Endothelial cell of umbilical vein (primary cell): ENCODE data around the gene OVOL3. TPM values are rescaled to one million over a fixed set of nuclear protein-coding genes. Genes with fewer than 3 reads are reported as not detected.
"Not testable (repeated sequence)": the region's sequence is repeated elsewhere in the genome, so short reads cannot be mapped to it uniquely, and the experiment has no call there.

Experiments
- BruUV-seq: library from RNA; stranded (reverse); fragments of 400-500 nt; replicated peaks from 2 replicates; lab custom pipeline; 2021; lab: Mats Ljungman, UMichigan
- CTCF ChIA-PET: fragments of 300-600, 350-600 bp; sonication (Branson Sonifier 250); formaldehyde crosslinking; loops from one replicate; lab custom pipeline; 2021; ENCODE audit warnings: antibody characterized with exemption, inconsistent platforms; lab: Charles Lee
- POLR2A ChIA-PET: fragments of 300-600, 350-600 bp; sonication (Branson Sonifier 250); formaldehyde crosslinking; loops from one replicate; lab custom pipeline; 2021; ENCODE audit warnings: antibody characterized with exemption, inconsistent platforms; lab: Charles Lee
- DNase-seq: peaks from one replicate; pipeline ENCODE4 v3.0.0-alpha.2; 2011; ENCODE audit warnings: low read depth, low spot score
- FAIRE-seq: peaks from 2 replicates; lab custom pipeline; 2011; peaks lifted over from hg19 to GRCh38; lab: Jason Lieb, UNC
- H2AFZ ChIP-seq: 2 replicates; pipeline ENCODE4 v1.6.0; 2012; ENCODE audit warnings: low read depth, low read length, control low read depth, inconsistent platforms
- H3K27ac ChIP-seq: 2 replicates; pipeline ENCODE4 v1.5.1; 2011; ENCODE audit warnings: low read depth, mild to moderate bottlenecking, control low read depth, low read length, moderate library complexity; ENCODE audit not compliant: insufficient read depth
- H3K27me3 ChIP-seq, 2 experiments: 2 replicates each; pipeline versions ENCODE4 v1.6.0 to v1.6.1; 2011; ENCODE audit warnings: low read length in 2 of 2, mixed read lengths in 1 of 2; ENCODE audit not compliant: control insufficient read depth in 2 of 2, insufficient read depth in 2 of 2
- H3K36me3 ChIP-seq, 2 experiments: 2 replicates in 1 of 2; 3 replicates in 1 of 2; pipeline ENCODE4 v1.5.1; 2011; ENCODE audit warnings: low read length in 2 of 2, mild to moderate bottlenecking in 1 of 2, moderate library complexity in 1 of 2; ENCODE audit not compliant: control insufficient read depth in 2 of 2, insufficient read depth in 2 of 2; ENCODE audit errors: extremely low read depth in 1 of 2
- H3K4me1 ChIP-seq: 3 replicates; pipeline ENCODE4 v1.5.1; 2011; ENCODE audit warnings: mild to moderate bottlenecking, low read length; ENCODE audit not compliant: control insufficient read depth, insufficient read depth; ENCODE audit errors: extremely low read depth
- H3K4me2 ChIP-seq: 2 replicates; pipeline ENCODE4 v1.6.1; 2011; ENCODE audit warnings: low read length, control low read depth, mixed read lengths; ENCODE audit not compliant: insufficient read depth
- H3K4me3 ChIP-seq, 3 experiments: fragments of 200-600 bp in 1 of 3; sonication (generic), shearing (Covaris generic) in 1 of 3; replicated peaks in 1 of 3; 2 replicates each; pipeline ENCODE4 v1.5.1; 2011 to 2016; ENCODE audit warnings: control low read depth in 3 of 3, low read length in 3 of 3, mild to moderate bottlenecking in 2 of 3, inconsistent platforms in 1 of 3, low read depth in 1 of 3, moderate library complexity in 1 of 3; ENCODE audit not compliant: insufficient read depth in 1 of 3
- H3K79me2 ChIP-seq: 2 replicates; pipeline ENCODE4 v1.6.0; 2012; ENCODE audit warnings: low read length, inconsistent platforms; ENCODE audit not compliant: control insufficient read depth, insufficient read depth
- H3K9ac ChIP-seq: replicated peaks from 2 replicates; pipeline ENCODE3; 2011; ENCODE audit warnings: low read length, control low read depth; ENCODE audit not compliant: insufficient read depth; ENCODE audit errors: extremely low read depth
- H3K9me1 ChIP-seq: replicated peaks from 3 replicates; pipeline ENCODE4 v1.6.0; 2011; ENCODE audit warnings: mild to moderate bottlenecking, low read length; ENCODE audit not compliant: control insufficient read depth, insufficient read depth; ENCODE audit errors: extremely low read depth
- H3K9me3 ChIP-seq: replicated peaks from 2 replicates; pipeline ENCODE4 v1.5.1; 2012; ENCODE audit warnings: low read length, inconsistent platforms; ENCODE audit not compliant: control insufficient read depth, insufficient read depth
- H4K20me1 ChIP-seq: replicated peaks from 2 replicates; pipeline ENCODE3; 2011; ENCODE audit warnings: mild to moderate bottlenecking, low read length; ENCODE audit not compliant: control insufficient read depth, insufficient read depth; ENCODE audit errors: extremely low read depth
- EZH2 ChIP-seq: IDR thresholded peaks from 2 replicates; pipeline ENCODE4 v1.6.1; 2012; ENCODE audit warnings: borderline replicate concordance, low read depth, mild to moderate bottlenecking, moderate library complexity, low read length, inconsistent platforms; ENCODE audit not compliant: severe bottlenecking
- FOS ChIP-seq: IDR thresholded peaks from 2 replicates; pipeline ENCODE4 v1.6.1; 2011; ENCODE audit warnings: mild to moderate bottlenecking, low read length, moderate library complexity, borderline replicate concordance; ENCODE audit not compliant: insufficient read depth
- GATA2 ChIP-seq: IDR thresholded peaks from 2 replicates; pipeline ENCODE4 v1.7.0; 2011; ENCODE audit warnings: low read depth, mild to moderate bottlenecking, moderate library complexity, mixed read lengths, low read length; ENCODE audit not compliant: insufficient read length, insufficient read depth
- JUN ChIP-seq: IDR thresholded peaks from 2 replicates; pipeline ENCODE4 v1.6.1; 2011; ENCODE audit warnings: borderline replicate concordance, low read depth; ENCODE audit not compliant: insufficient read length, insufficient read depth
- MYC ChIP-seq: IDR thresholded peaks from one replicate; pipeline ENCODE4 v1.6.1; 2011; ENCODE audit warnings: mild to moderate bottlenecking, low read depth, low read length
- POLR2A ChIP-seq: IDR thresholded peaks from 2 replicates; pipeline ENCODE4 v1.6.1; 2012; ENCODE audit warnings: low read depth, mild to moderate bottlenecking, control low read depth, low read length
- POLR2AphosphoS5 ChIP-seq: IDR thresholded peaks from 2 replicates; pipeline ENCODE4 v1.6.1; 2012; ENCODE audit warnings: low read depth, mild to moderate bottlenecking, control low read depth, low read length, moderate library complexity; ENCODE audit not compliant: insufficient read depth
- dilution Hi-C: fragments of 300-500 bp; cut with MboI; formaldehyde crosslinking; loops from one replicate; pipeline ENCODE4 v1.15.0; 2019; ENCODE audit warnings: low sequenced_read_pairs; ENCODE audit not compliant: extremely low pct_ligation_motif_present
- intact Hi-C: fragments of 100-400 bp; cut with micrococcal nuclease; formaldehyde crosslinking; loops from one replicate; pipeline ENCODE4 v1.10.0; 2022
- polyA plus RNA-seq, 4 experiments: library from polyadenylated mRNA; depleted of rRNA in 3 of 4; stranded (reverse) in 3 of 4; unstranded in 1 of 4; fragments of >200 nt; gene quantifications; 2 replicates each; pipeline versions ENCODE4 v1.2.1 to v1.2.3, GENCODE V29; 2011 to 2012; ENCODE audit warnings: missing spikeins in 1 of 4
- total RNA-seq: library from RNA; stranded (reverse); gene quantifications from 2 replicates; pipeline ENCODE4 v1.2.3, GENCODE V29; 2021
- TF ChIP-seq, protein P1 (sequence below): IDR thresholded peaks from 2 replicates; pipeline ENCODE4 v1.6.1; 2011; ENCODE audit not compliant: insufficient read depth, insufficient read length
- TF ChIP-seq, protein P2 (sequence below), 2 donors: IDR thresholded peaks; 1 replicate in 1 of 2; 2 replicates in 1 of 2; pipeline ENCODE4 v1.5.1; 2011; ENCODE audit warnings: low read length in 2 of 2, mild to moderate bottlenecking in 2 of 2, moderate library complexity in 2 of 2, control low read depth in 1 of 2, inconsistent platforms in 1 of 2, low read depth in 1 of 2; ENCODE audit not compliant: insufficient read depth in 1 of 2; ENCODE audit errors: extremely low read depth in 1 of 2

The OVOL3 gene
- total and polyA plus RNA-seq, 2 donors (not counting 3 experiments of a cell fraction or from before 2014, with no cell fraction given) = not detected

DNA sequence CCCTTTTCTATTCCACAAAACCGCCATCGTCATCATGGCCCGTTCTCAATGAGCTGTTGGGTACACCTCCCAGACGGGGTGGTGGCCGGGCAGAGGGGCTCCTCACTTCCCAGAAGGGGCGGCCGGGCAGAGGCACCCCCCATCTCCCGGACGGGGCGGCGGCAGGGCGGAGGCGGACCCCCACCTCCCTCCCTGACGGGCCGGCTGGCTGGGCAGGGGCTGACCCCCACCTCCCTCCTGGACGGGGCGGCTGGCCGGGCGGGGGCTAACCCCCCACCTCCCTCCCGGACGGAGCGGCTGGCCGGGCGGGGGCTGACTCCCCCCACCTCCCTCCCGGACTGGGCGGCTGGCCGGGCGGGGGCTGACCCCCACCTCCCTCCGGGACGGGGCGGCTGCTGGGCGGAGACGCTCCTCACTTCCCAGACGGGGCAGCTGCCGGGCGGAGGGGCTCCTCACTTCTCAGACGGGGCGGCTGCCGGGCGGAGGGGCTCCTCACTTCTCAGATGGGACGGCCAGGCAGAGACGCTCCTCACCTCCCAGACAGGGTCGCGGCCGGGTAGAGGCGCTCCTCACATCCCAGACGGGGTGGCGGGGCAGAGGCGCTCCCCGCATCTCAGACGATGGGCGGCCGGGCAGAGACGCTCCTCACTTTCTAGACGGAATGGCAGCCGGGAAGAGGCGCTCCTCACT, 42.0 kb upstream of the OVOL3 start:
- dilution Hi-C loops, FAIRE-seq, H3K27ac ChIP-seq, CTCF ChIA-PET, H3K36me3 ChIP-seq, H3K9ac ChIP-seq, H2AFZ ChIP-seq, POLR2A ChIA-PET, BruUV-seq, H3K9me1 ChIP-seq, H3K9me3 ChIP-seq, DNase-seq, H3K4me1 ChIP-seq, H3K27me3 ChIP-seq, H3K4me2 ChIP-seq, H4K20me1 ChIP-seq, intact Hi-C loops, H3K4me3 ChIP-seq, H3K79me2 ChIP-seq: not testable (repeated sequence)

DNA sequence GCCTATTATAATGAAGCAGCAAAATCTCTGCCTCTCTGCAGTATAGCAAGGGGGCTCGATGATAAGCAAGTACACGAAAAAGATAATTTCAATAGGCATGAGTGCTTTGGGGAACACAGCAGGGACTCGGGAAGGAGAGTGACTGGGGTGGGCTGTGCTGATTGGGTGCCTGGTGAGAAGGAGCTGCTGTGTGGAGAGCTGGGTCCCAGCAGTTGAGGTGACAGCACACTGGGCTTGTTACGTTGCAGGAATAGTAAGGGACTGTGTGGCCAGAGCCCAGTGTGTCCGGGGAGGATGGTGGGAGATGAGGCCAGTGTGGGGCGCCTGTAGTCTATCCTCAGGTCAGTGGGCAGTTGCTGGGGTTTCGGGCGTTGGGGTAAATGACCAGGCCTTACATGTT, 38.9 kb upstream of the OVOL3 start:
- CTCF ChIA-PET = interaction anchor here (1.6 kb wide), 1 partner anchor 18 kb away, joined by 3 read pairs; the partner anchor contains the start of gene THAP8
- FAIRE-seq (no peak), DNase-seq (no peak)
- Histone ChIP-seq H3K27ac (no peak overlapping the region), H3K4me3 (no peak overlapping the region), H2AFZ (no peak overlapping the region), H3K4me1 (peaks cover 9% of the 10 kb centered on the region), H4K20me1 (no peaks in the 10 kb centered on the region), H3K79me2 (no peaks in the 10 kb centered on the region), H3K27me3 (no peaks in the 10 kb centered on the region), H3K9me3 (no peaks in the 10 kb centered on the region), H3K4me2 (no peak overlapping the region), H3K9me1 (no peaks in the 10 kb centered on the region), H3K36me3 (peaks cover 0 to 1% of the 10 kb centered on the region in 2 experiments), H3K9ac (no peak overlapping the region)
- TF ChIP-seq POLR2AphosphoS5 = no peak
- TF ChIP-seq FOS = no peak
- TF ChIP-seq, protein P1, sequence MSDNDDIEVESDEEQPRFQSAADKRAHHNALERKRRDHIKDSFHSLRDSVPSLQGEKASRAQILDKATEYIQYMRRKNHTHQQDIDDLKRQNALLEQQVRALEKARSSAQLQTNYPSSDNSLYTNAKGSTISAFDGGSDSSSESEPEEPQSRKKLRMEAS = no peak
- no peak for TF ChIP-seq JUN
- no peak for TF ChIP-seq GATA2
- TF ChIP-seq, protein P2, sequence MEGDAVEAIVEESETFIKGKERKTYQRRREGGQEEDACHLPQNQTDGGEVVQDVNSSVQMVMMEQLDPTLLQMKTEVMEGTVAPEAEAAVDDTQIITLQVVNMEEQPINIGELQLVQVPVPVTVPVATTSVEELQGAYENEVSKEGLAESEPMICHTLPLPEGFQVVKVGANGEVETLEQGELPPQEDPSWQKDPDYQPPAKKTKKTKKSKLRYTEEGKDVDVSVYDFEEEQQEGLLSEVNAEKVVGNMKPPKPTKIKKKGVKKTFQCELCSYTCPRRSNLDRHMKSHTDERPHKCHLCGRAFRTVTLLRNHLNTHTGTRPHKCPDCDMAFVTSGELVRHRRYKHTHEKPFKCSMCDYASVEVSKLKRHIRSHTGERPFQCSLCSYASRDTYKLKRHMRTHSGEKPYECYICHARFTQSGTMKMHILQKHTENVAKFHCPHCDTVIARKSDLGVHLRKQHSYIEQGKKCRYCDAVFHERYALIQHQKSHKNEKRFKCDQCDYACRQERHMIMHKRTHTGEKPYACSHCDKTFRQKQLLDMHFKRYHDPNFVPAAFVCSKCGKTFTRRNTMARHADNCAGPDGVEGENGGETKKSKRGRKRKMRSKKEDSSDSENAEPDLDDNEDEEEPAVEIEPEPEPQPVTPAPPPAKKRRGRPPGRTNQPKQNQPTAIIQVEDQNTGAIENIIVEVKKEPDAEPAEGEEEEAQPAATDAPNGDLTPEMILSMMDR (IDR thresholded peaks at IDR 0.05; ENCODE audit: extremely low read depth in 1 of 2, insufficient read depth in 1 of 2, low read depth in 1 of 2, low read length in 2 of 2) = no peak
- TF ChIP-seq EZH2 = no peak
- no peak for TF ChIP-seq POLR2A
- no peak for TF ChIP-seq MYC
- POLR2A ChIA-PET = no interaction called here
- no TSS peak for BruUV-seq
- intact Hi-C loops (no loop called here), dilution Hi-C loops (no loop called here)
